Osteoblast (primary cell): Measurements from ENCODE around the gene PLPP4. TPM values are rescaled to one million over a fixed set of nuclear protein-coding genes. Genes with fewer than 3 reads are reported as not detected.

Source experiments
- DNase-seq: peaks from one replicate; pipeline ENCODE4 v3.0.0; 2011; ENCODE audit warnings: low spot score, mixed read lengths; ENCODE audit not compliant: insufficient read length; ENCODE audit errors: missing footprints
- H2AFZ ChIP-seq: 2 replicates; pipeline ENCODE4 v1.6.0; 2011; ENCODE audit warnings: mild to moderate bottlenecking, low read length
- H3K27ac ChIP-seq: 2 replicates; pipeline ENCODE4 v1.5.1; 2011; ENCODE audit warnings: mild to moderate bottlenecking, low read depth, low read length, moderate library complexity
- H3K27me3 ChIP-seq: 2 replicates; pipeline ENCODE4 v1.6.0; 2012; ENCODE audit warnings: mild to moderate bottlenecking, control low read depth, inconsistent platforms, low read length, moderate library complexity; ENCODE audit not compliant: insufficient read depth
- H3K36me3 ChIP-seq: 2 replicates; pipeline ENCODE4 v1.5.1; 2011; ENCODE audit warnings: mild to moderate bottlenecking, low read length, control low read depth, moderate library complexity; ENCODE audit not compliant: insufficient read depth
- H3K4me1 ChIP-seq: 2 replicates; pipeline ENCODE4 v1.5.1; 2011; ENCODE audit warnings: mild to moderate bottlenecking, low read length, control low read depth, moderate library complexity; ENCODE audit not compliant: insufficient read depth
- H3K4me2 ChIP-seq: 2 replicates; pipeline ENCODE4 v1.6.0; 2011; ENCODE audit warnings: mild to moderate bottlenecking, low read length; ENCODE audit not compliant: insufficient read depth
- H3K4me3 ChIP-seq: fragments of 200-600 bp; sonication (generic); 3 replicates; pipeline ENCODE4 v1.5.1; 2012; ENCODE audit warnings: mild to moderate bottlenecking, low read length, inconsistent platforms; ENCODE audit not compliant: insufficient read depth
- H3K79me2 ChIP-seq: 2 replicates; pipeline ENCODE4 v1.6.0; 2012; ENCODE audit warnings: mild to moderate bottlenecking, low read length, control low read depth, inconsistent platforms; ENCODE audit not compliant: insufficient read depth
- H3K9me3 ChIP-seq: 2 replicates; pipeline ENCODE4 v1.5.1; 2011; ENCODE audit warnings: low read depth, low read length, control low read depth
- H4K20me1 ChIP-seq: 2 replicates; pipeline ENCODE4 v1.6.0; 2012; ENCODE audit warnings: mild to moderate bottlenecking, low read length, control low read depth; ENCODE audit not compliant: insufficient read depth
- CTCF ChIP-seq: IDR thresholded peaks from 2 replicates; pipeline ENCODE4 v1.5.1; 2011; ENCODE audit warnings: mild to moderate bottlenecking, low read depth, low read length, moderate library complexity; ENCODE audit errors: extremely low read depth
- total RNA-seq: library from RNA; depleted of rRNA; stranded (reverse); fragments of >200 nt; gene quantifications from 2 replicates; pipeline ENCODE4 v1.2.3, GENCODE V29; 2012

The PLPP4 gene
- total RNA-seq, 1 donor, result 8.0 TPM

GRCh38 chr10:120474956-120475355 is 17.9 kb downstream of the PLPP4 start:
- Histone ChIP-seq H4K20me1 (no peaks in the 10 kb centered on the region), H3K79me2 (no peaks in the 10 kb centered on the region)

GRCh38 chr10:120475844-120476791 is 19.1 kb downstream of the PLPP4 start:
- Histone ChIP-seq H3K27ac (no peak overlapping the region), H3K9me3 (no peaks in the 10 kb centered on the region)

More at GRCh38 chr10:120474956-120475355, 17.9 kb downstream of the PLPP4 start:
- Histone ChIP-seq H3K36me3 (no peaks in the 10 kb centered on the region), H3K27ac (no peak overlapping the region), H3K4me3 (no peak overlapping the region), H3K27me3 (no peaks in the 10 kb centered on the region), H2AFZ (no peak overlapping the region), H3K9me3 (no peaks in the 10 kb centered on the region), H3K4me1 (peaks cover 21% of the 10 kb centered on the region), H3K4me2 (no peak overlapping the region)
- TF ChIP-seq CTCF, result no peak
- DNase-seq, result no peak

GRCh38 chr10:120477021-120477742 is 20.2 kb downstream of the PLPP4 start:
- H3K27ac ChIP-seq, result peak overlapping the region; percentile 9
- H3K4me3 ChIP-seq, result no peak overlapping the region
- peak overlapping the region; percentile 32 for H3K4me2 ChIP-seq
- H3K36me3 ChIP-seq, result no peaks in the 10 kb centered on the region
- no peak overlapping the region for H2AFZ ChIP-seq
- H3K9me3 ChIP-seq, result no peaks in the 10 kb centered on the region
- no peak for TF ChIP-seq CTCF
- H3K79me2 ChIP-seq, result no peaks in the 10 kb centered on the region
- no peaks in the 10 kb centered on the region for H3K27me3 ChIP-seq
- no peak for DNase-seq
- H4K20me1 ChIP-seq, result no peaks in the 10 kb centered on the region
- peaks cover 21% of the 10 kb centered on the region for H3K4me1 ChIP-seq

More at GRCh38 chr10:120475844-120476791, 19.1 kb downstream of the PLPP4 start:
- no peaks in the 10 kb centered on the region for H4K20me1 ChIP-seq
- H3K4me1 ChIP-seq, result peaks cover 21% of the 10 kb centered on the region
- no peak overlapping the region for H2AFZ ChIP-seq
- no peak overlapping the region for H3K4me3 ChIP-seq
- no peak for DNase-seq
- no peaks in the 10 kb centered on the region for H3K79me2 ChIP-seq
- H3K27me3 ChIP-seq, result no peaks in the 10 kb centered on the region
- H3K36me3 ChIP-seq, result no peaks in the 10 kb centered on the region
- no peak for TF ChIP-seq CTCF
- no peak overlapping the region for H3K4me2 ChIP-seq

- Histone ChIP-seq H3K27me3 (no peaks in the 10 kb centered on the region), H3K9me3 (no peaks in the 10 kb centered on the region), H3K27ac (peak overlapping the region; percentile 9), H3K36me3 (no peaks in the 10 kb centered on the region), H2AFZ (no peak overlapping the region), H3K4me1 (peaks cover 21% of the 10 kb centered on the region), H3K4me2 (no peak overlapping the region), H3K4me3 (no peak overlapping the region), H3K79me2 (no peaks in the 10 kb centered on the region), H4K20me1 (no peaks in the 10 kb centered on the region)
- no peak for TF ChIP-seq CTCF
- DNase-seq, result no peak
Measured at GRCh38 chr10:120477743-120478141, 20.7 kb downstream of the PLPP4 start.
